ENCODE data around the gene C10orf120. TPM values are rescaled to one million over a fixed set of nuclear protein-coding genes. Genes with fewer than 3 reads are reported as not detected.

C10orf120 gene
- total RNA-seq = not detected

GRCh38 chr10:122699796-122700455, at the start of gene C10orf120:
Gene C10orf120, minus strand, starts transcription at chr10:122699846. Its CDS starts 56 bp downstream, at chr10:122699790.
- H3K4me3 ChIP-seq = no peak within 1 kb of the TSS
- DNase-seq = no peak
- no peak within 1 kb of the TSS for H3K27ac ChIP-seq
- H3K36me3 ChIP-seq = no peaks in the 10 kb centered on the region
- TF ChIP-seq POLR2A (IDR thresholded peaks at IDR 0.05) (no peak), CTCF (IDR thresholded peaks at IDR 0.05) (no peak)
- H3K9me3 ChIP-seq = no peaks in the 10 kb centered on the region
- no peaks in the 10 kb centered on the region for H3K4me1 ChIP-seq
- H3K27me3 ChIP-seq = no peaks in the 10 kb centered on the region
- intact Hi-C loops (cut with DNase I; ENCODE audit: low total_unique reads) = no loop called here

- no peak for TF ChIP-seq CTCF (IDR thresholded peaks at IDR 0.05)
- TF ChIP-seq POLR2A (IDR thresholded peaks at IDR 0.05) = no peak
- H3K27me3 ChIP-seq = no peaks in the 10 kb centered on the region
- intact Hi-C loops (cut with DNase I; ENCODE audit: low total_unique reads) = no loop called here
- no peaks in the 10 kb centered on the region for H3K36me3 ChIP-seq
- H3K9me3 ChIP-seq = no peaks in the 10 kb centered on the region
- no peak for DNase-seq
- no peak overlapping the region for H3K4me3 ChIP-seq
- H3K4me1 ChIP-seq = no peaks in the 10 kb centered on the region
- no peak overlapping the region for H3K27ac ChIP-seq
These were observed 48.9 kb upstream of the C10orf120 start for GRCh38 chr10:122748496-122748895.

- Histone ChIP-seq H3K27ac (no peak overlapping the region), H3K27me3 (no peaks in the 10 kb centered on the region), H3K4me1 (no peaks in the 10 kb centered on the region), H3K4me3 (no peak overlapping the region), H3K9me3 (no peaks in the 10 kb centered on the region), H3K36me3 (no peaks in the 10 kb centered on the region)
- no peak for DNase-seq
- TF ChIP-seq CTCF (IDR thresholded peaks at IDR 0.05) = no peak
- TF ChIP-seq POLR2A (IDR thresholded peaks at IDR 0.05) = no peak
- intact Hi-C loops (cut with DNase I; ENCODE audit: low total_unique reads) = no loop called here
These were observed 46.8 kb upstream of the C10orf120 start for GRCh38 chr10:122746408-122746807.

GRCh38 chr10:122744257-122744656, 44.6 kb upstream of the C10orf120 start:
- Histone ChIP-seq H3K9me3 (no peaks in the 10 kb centered on the region), H3K36me3 (no peaks in the 10 kb centered on the region), H3K4me1 (no peaks in the 10 kb centered on the region), H3K27ac (no peak overlapping the region), H3K27me3 (no peaks in the 10 kb centered on the region), H3K4me3 (no peak overlapping the region)
- intact Hi-C loops (cut with DNase I; ENCODE audit: low total_unique reads) = no loop called here
- TF ChIP-seq POLR2A (IDR thresholded peaks at IDR 0.05) (no peak), CTCF (IDR thresholded peaks at IDR 0.05) (no peak)
- DNase-seq = no peak

GRCh38 chr10:122740640-122741039, 41.0 kb upstream of the C10orf120 start:
- no peaks in the 10 kb centered on the region for H3K36me3 ChIP-seq
- H3K4me3 ChIP-seq = no peak overlapping the region
- no peaks in the 10 kb centered on the region for H3K4me1 ChIP-seq
- H3K27me3 ChIP-seq = no peaks in the 10 kb centered on the region
- H3K9me3 ChIP-seq = no peaks in the 10 kb centered on the region
- no peak for TF ChIP-seq CTCF (IDR thresholded peaks at IDR 0.05)
- TF ChIP-seq POLR2A (IDR thresholded peaks at IDR 0.05) = no peak
- H3K27ac ChIP-seq = no peak overlapping the region
- intact Hi-C loops (cut with DNase I; ENCODE audit: low total_unique reads) = no loop called here
- no peak for DNase-seq

All from uterus (tissue), 4 donors.